ENCODE data around the gene IFIT1B. TPM values are rescaled to one million over a fixed set of nuclear protein-coding genes. Genes with fewer than 3 reads are reported as not detected.
"Not testable (repeated sequence)": the region's sequence is repeated elsewhere in the genome, so short reads cannot be mapped to it uniquely, and the experiment has no call there.

Gene IFIT1B
- total RNA-seq, 1 donor from 2014 or later = not detected

DNA sequence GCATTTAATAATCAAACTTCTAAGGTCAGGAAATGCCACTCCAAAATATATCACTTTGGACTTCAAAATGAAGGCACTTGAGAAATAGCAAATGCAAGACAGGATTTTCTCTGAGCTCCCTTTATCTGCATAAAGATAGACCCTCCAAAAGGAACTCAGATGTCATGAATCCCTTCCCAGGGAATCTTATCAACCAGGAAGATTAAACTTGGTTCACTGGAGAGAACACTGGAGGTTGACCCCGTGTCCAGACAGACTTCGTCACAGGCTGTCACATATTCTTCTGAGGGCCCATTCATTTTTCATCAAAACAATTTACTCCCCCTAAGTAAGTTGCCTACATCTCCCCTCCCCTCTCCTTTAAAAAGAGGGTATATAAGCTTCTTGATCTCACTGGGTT, 28.9 kb upstream of the IFIT1B start:
- TF ChIP-seq, protein P1, sequence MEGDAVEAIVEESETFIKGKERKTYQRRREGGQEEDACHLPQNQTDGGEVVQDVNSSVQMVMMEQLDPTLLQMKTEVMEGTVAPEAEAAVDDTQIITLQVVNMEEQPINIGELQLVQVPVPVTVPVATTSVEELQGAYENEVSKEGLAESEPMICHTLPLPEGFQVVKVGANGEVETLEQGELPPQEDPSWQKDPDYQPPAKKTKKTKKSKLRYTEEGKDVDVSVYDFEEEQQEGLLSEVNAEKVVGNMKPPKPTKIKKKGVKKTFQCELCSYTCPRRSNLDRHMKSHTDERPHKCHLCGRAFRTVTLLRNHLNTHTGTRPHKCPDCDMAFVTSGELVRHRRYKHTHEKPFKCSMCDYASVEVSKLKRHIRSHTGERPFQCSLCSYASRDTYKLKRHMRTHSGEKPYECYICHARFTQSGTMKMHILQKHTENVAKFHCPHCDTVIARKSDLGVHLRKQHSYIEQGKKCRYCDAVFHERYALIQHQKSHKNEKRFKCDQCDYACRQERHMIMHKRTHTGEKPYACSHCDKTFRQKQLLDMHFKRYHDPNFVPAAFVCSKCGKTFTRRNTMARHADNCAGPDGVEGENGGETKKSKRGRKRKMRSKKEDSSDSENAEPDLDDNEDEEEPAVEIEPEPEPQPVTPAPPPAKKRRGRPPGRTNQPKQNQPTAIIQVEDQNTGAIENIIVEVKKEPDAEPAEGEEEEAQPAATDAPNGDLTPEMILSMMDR (IDR thresholded peaks at IDR 0.05; ENCODE audit: partially characterized antibody, unreplicated experiment) = no peak
- Mint-ChIP-seq H3K27ac (ENCODE audit: unreplicated experiment) (no peak overlapping the region), H3K9me3 (ENCODE audit: unreplicated experiment) (no peaks in the 10 kb centered on the region), H3K4me3 (ENCODE audit: unreplicated experiment) (no peak overlapping the region), H3K36me3 (ENCODE audit: unreplicated experiment) (no peaks in the 10 kb centered on the region), H3K4me1 (ENCODE audit: low read depth, unreplicated experiment) (peaks cover 8% of the 10 kb centered on the region), H3K27me3 (ENCODE audit: unreplicated experiment) (peaks cover 2% of the 10 kb centered on the region)
- no peak for DNase-seq

GRCh38 chr10:89350631-89351315, 27.1 kb upstream of the IFIT1B start:
- H3K9me3 Mint-ChIP-seq (ENCODE audit: unreplicated experiment); H3K36me3 Mint-ChIP-seq (ENCODE audit: unreplicated experiment); DNase-seq; H3K27ac Mint-ChIP-seq (ENCODE audit: unreplicated experiment); H3K4me3 Mint-ChIP-seq (ENCODE audit: unreplicated experiment); H3K27me3 Mint-ChIP-seq (ENCODE audit: unreplicated experiment); H3K4me1 Mint-ChIP-seq (ENCODE audit: low read depth, unreplicated experiment): not testable (repeated sequence)

GRCh38 chr10:89351412-89351779, 26.5 kb upstream of the IFIT1B start:
- DNase-seq = no peak

GRCh38 chr10:89351780-89352597, 25.9 kb upstream of the IFIT1B start:
- Mint-ChIP-seq H3K36me3 (ENCODE audit: unreplicated experiment) (no peaks in the 10 kb centered on the region), H3K4me1 (ENCODE audit: low read depth, unreplicated experiment) (peaks cover 3% of the 10 kb centered on the region), H3K27me3 (ENCODE audit: unreplicated experiment) (peaks cover 2% of the 10 kb centered on the region), H3K4me3 (ENCODE audit: unreplicated experiment) (no peak overlapping the region), H3K27ac (ENCODE audit: unreplicated experiment) (no peak overlapping the region), H3K9me3 (ENCODE audit: unreplicated experiment) (no peaks in the 10 kb centered on the region)
- TF ChIP-seq, protein P1 (IDR thresholded peaks at IDR 0.05; ENCODE audit: partially characterized antibody, unreplicated experiment) = no peak
- DNase-seq = no peak

More at GRCh38 chr10:89351412-89351779, 26.5 kb upstream of the IFIT1B start:
- Mint-ChIP-seq H3K4me3 (ENCODE audit: unreplicated experiment) (no peak overlapping the region), H3K27ac (ENCODE audit: unreplicated experiment) (no peak overlapping the region), H3K36me3 (ENCODE audit: unreplicated experiment) (no peaks in the 10 kb centered on the region), H3K27me3 (ENCODE audit: unreplicated experiment) (peaks cover 2% of the 10 kb centered on the region), H3K9me3 (ENCODE audit: unreplicated experiment) (no peaks in the 10 kb centered on the region), H3K4me1 (ENCODE audit: low read depth, unreplicated experiment) (peaks cover 6% of the 10 kb centered on the region)
- TF ChIP-seq, protein P1 (IDR thresholded peaks at IDR 0.05; ENCODE audit: partially characterized antibody, unreplicated experiment) = no peak

DNA sequence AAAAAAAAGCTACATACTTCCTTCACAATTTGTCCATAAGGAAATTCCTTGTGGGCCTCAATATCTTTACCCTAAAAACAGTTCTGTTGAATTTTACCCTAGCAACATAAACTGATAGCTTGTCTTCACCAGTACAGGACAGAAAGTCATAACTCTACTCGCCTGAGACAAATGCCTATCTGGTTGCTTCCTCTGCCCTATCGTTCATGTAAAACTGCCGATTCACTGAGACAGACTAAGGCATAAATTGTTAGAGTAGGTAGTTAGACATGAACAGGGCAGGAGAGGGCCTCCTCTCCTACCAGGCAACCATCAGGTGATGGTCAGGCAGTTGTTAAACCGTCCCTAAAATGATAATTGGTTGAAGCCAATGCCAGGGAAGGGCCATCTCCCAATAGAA, 25.1 kb upstream of the IFIT1B start:
- H3K27me3 Mint-ChIP-seq (ENCODE audit: unreplicated experiment) = peaks cover 2% of the 10 kb centered on the region
- no peak overlapping the region for H3K4me3 Mint-ChIP-seq (ENCODE audit: unreplicated experiment)
- H3K27ac Mint-ChIP-seq (ENCODE audit: unreplicated experiment) = no peak overlapping the region
- H3K36me3 Mint-ChIP-seq (ENCODE audit: unreplicated experiment) = no peaks in the 10 kb centered on the region
- TF ChIP-seq, protein P1 (IDR thresholded peaks at IDR 0.05; ENCODE audit: partially characterized antibody, unreplicated experiment) = no peak
- no peaks in the 10 kb centered on the region for H3K9me3 Mint-ChIP-seq (ENCODE audit: unreplicated experiment)
- DNase-seq = no peak
- H3K4me1 Mint-ChIP-seq (ENCODE audit: low read depth, unreplicated experiment) = peaks cover 3% of the 10 kb centered on the region
